ENCODE data around the gene UHRF2. TPM values are rescaled to one million over a fixed set of nuclear protein-coding genes. Genes with fewer than 3 reads are reported as not detected.

Gene UHRF2
- total and polyA plus RNA-seq, 2 of the 13 experiments (the other 11 are each of a cell fraction or from before 2014, with no cell fraction given) = 42.1 to 44.2 TPM

GRCh38 chr9:6449086-6449485, 36.1 kb downstream of the UHRF2 start (continued):
- TF ChIP-seq ZNF17 (CRISPR knock-in tag; IDR thresholded peaks at IDR 0.05) (no peak), SNRNP70 (IDR thresholded peaks at IDR 0.05; ENCODE audit: low read depth, low read length) (no peak), ZBTB7B (CRISPR knock-in tag; IDR thresholded peaks at IDR 0.05) (no peak), MEIS1 (CRISPR knock-in tag; IDR thresholded peaks at IDR 0.05; ENCODE audit: borderline replicate concordance) (no peak)
- TF ChIP-seq, protein P1, sequence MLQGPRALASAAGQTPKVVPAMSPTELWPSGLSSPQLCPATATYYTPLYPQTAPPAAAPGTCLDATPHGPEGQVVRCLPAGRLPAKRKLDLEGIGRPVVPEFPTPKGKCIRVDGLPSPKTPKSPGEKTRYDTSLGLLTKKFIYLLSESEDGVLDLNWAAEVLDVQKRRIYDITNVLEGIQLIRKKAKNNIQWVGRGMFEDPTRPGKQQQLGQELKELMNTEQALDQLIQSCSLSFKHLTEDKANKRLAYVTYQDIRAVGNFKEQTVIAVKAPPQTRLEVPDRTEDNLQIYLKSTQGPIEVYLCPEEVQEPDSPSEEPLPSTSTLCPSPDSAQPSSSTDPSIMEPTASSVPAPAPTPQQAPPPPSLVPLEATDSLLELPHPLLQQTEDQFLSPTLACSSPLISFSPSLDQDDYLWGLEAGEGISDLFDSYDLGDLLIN (CRISPR knock-in tag; IDR thresholded peaks at IDR 0.05; ENCODE audit: borderline replicate concordance) = no peak

DNA sequence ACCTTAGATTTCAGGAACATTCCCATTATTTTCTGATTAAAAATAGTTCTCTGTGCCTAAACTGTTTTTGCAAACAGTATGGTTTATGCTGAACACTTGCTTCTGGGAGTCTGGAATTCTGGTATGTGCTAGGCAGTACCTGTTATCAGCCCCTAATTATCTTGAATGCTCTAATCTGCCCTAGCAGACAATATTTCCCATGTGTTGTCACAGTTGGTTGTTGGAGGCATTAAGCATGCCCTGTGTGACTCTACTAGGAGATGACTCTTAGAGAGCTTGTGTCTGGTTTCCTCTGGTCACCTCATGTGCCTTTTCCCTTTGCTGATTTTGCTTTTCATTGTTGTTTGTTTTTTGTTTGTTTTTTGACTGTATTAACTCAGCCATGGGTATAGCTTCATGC, 36.6 kb downstream of the UHRF2 start:
- intact Hi-C loops (cut with micrococcal nuclease; ENCODE audit: unreplicated experiment) (no loop called here), in situ Hi-C loops (cut with HindIII; ENCODE audit: extremely low pct_ligation_motif_present, low pct_unique_long_range_greater_than_20kb) (no loop called here)
- no peak overlapping the region for H3K27ac ChIP-seq (ENCODE audit: extremely low read length, insufficient read depth, low read length)
- POLR2A ChIA-PET = no interaction called here
- TF ChIP-seq JDP2 (CRISPR knock-in tag; IDR thresholded peaks at IDR 0.05; ENCODE audit: borderline replicate concordance) (no peak), NR2F6 (IDR thresholded peaks at IDR 0.05) (no peak), NR2F6 (CRISPR knock-in tag; IDR thresholded peaks at IDR 0.05) (no peak), KLF11 (CRISPR knock-in tag; IDR thresholded peaks at IDR 0.05) (no peak)
- no TSS peak for BruUV-seq (replicated peaks)
- ATAC-seq (peak; percentile 35; the same call in 2 of the 3 replicates), FAIRE-seq (no peak), DNase-seq (ENCODE audit: low spot score) (no peak)
- no peak overlapping the region for H2AFZ ChIP-seq (ENCODE audit: low read length)
- H4K20me1 ChIP-seq (ENCODE audit: insufficient read depth, low read length) = peaks cover 30% of the 10 kb centered on the region; the same call in 1 of the 2 replicates
- 0 out of 2 replicates have a peak, but pooled peaks cover 10% of the 10 kb centered on the region for H3K4me1 ChIP-seq (ENCODE audit: insufficient read depth, low read length)
- no peaks in the 10 kb centered on the region; a peak in 1 of 5 replicates for H3K27me3 ChIP-seq (ENCODE audit: control insufficient read depth in 1 of 2, insufficient read depth in 2 of 2, low read length in 2 of 2)
- H3K36me3 ChIP-seq (replicated peaks in 1 of 2; ENCODE audit: control insufficient read depth in 1 of 2, insufficient read depth in 2 of 2, low read length in 2 of 2) = peaks cover 1 to 18% of the 10 kb centered on the region in 2 experiments; a peak in 3 of 5 replicates
- H3K4me2 ChIP-seq (ENCODE audit: low read depth, low read length) = no peak overlapping the region
- no peaks in the 10 kb centered on the region for H3K9me3 ChIP-seq (ENCODE audit: low read length)
- peaks cover 83% of the 10 kb centered on the region for H3K79me2 ChIP-seq (ENCODE audit: insufficient read depth, low read length)
- no peak overlapping the region for H3K9ac ChIP-seq (ENCODE audit: insufficient read depth, low read depth, low read length)
- CTCF ChIA-PET (ENCODE audit: low intra/inter-chr PET ratio, low total read pairs) = no interaction called here
- no peak overlapping the region for H3K4me3 ChIP-seq (replicated peaks in 1 of 3; ENCODE audit: insufficient read depth in 1 of 3, low read depth in 2 of 3, low read length in 3 of 3)
